Measurements from ENCODE around the gene CADM1. TPM values are rescaled to one million over a fixed set of nuclear protein-coding genes. Genes with fewer than 3 reads are reported as not detected.

CADM1 gene
- total and polyA plus RNA-seq, 2 experiments from 2014 or later = 48.4 to 54.3 TPM

DNA sequence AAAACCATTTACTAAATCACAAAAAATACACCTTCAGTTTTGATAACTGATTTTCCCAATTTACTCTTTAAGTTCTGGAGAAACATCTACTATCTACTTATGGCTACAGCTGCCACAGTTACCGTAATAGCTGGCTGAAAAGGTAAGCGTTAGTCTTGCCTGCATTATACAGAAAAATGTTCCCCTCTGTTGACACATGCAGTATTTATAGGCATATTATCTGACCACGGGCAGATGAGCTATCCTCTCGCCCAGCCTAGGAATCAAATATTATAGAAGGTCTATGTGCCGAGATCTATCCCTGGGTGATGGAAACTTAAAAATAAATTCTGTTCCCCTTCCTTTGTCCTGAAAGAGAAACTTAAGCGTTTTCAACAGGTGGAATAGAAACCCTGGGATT lies 283.8 kb downstream of the CADM1 start:
- Histone ChIP-seq H3K9me2 (replicated peaks; ENCODE audit: insufficient read depth) (no peaks in the 10 kb centered on the region), H2AFZ (no peak overlapping the region), H3K36me3 (replicated peaks; ENCODE audit: insufficient read depth, low read depth) (no peaks in the 10 kb centered on the region), H3K4me1 (ENCODE audit: insufficient read depth) (no peaks in the 10 kb centered on the region), H3K9me3 (ENCODE audit: low read depth) (no peaks in the 10 kb centered on the region), H3K4me3 (no peak overlapping the region), H3K27me3 (no peaks in the 10 kb centered on the region), H3K79me2 (no peaks in the 10 kb centered on the region), H4K20me1 (ENCODE audit: insufficient read depth, poor library complexity, severe bottlenecking) (no peaks in the 10 kb centered on the region), H3K27ac (no peak overlapping the region), H3K4me2 (no peak overlapping the region)
- 91% methylated on average over 6 of the region's 6 CpGs for WGBS (ENCODE audit: low lambda C conversion rate, missing lambda C conversion rate)
- no peak for DNase-seq (ENCODE audit: low spot score)
- TF ChIP-seq, protein P1, sequence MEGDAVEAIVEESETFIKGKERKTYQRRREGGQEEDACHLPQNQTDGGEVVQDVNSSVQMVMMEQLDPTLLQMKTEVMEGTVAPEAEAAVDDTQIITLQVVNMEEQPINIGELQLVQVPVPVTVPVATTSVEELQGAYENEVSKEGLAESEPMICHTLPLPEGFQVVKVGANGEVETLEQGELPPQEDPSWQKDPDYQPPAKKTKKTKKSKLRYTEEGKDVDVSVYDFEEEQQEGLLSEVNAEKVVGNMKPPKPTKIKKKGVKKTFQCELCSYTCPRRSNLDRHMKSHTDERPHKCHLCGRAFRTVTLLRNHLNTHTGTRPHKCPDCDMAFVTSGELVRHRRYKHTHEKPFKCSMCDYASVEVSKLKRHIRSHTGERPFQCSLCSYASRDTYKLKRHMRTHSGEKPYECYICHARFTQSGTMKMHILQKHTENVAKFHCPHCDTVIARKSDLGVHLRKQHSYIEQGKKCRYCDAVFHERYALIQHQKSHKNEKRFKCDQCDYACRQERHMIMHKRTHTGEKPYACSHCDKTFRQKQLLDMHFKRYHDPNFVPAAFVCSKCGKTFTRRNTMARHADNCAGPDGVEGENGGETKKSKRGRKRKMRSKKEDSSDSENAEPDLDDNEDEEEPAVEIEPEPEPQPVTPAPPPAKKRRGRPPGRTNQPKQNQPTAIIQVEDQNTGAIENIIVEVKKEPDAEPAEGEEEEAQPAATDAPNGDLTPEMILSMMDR (IDR thresholded peaks at IDR 0.05; ENCODE audit: poor library complexity) = no peak
- TF ChIP-seq EZH2phosphoT487 (IDR thresholded peaks at IDR 0.05; ENCODE audit: low read depth, severe bottlenecking, unreplicated experiment) = no peak
- no peak for TF ChIP-seq EZH2 (IDR thresholded peaks at IDR 0.05; ENCODE audit: borderline replicate concordance)

DNA sequence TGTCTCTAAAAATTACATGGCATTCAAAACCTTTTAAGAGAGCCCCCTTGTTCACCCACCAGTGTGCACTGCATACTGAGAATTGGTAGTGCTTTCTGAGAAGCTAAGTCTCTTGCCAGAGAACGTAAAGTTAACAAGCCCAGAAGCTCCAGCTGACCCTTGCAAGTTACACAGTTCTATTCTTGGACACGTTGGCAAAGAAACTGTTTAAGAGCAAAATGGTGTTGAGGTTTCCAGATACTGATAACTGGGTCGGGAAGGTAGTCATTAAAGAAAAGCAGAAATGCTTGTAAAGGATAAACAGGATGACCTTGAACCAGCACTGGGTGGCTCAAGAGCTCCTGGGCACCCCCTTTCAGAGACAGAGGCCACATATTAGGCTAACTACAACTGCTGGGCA lies 284.8 kb downstream of the CADM1 start:
- Histone ChIP-seq H3K4me2 (no peak overlapping the region), H3K79me2 (no peaks in the 10 kb centered on the region), H3K27me3 (no peaks in the 10 kb centered on the region), H3K9me3 (ENCODE audit: low read depth) (no peaks in the 10 kb centered on the region), H3K36me3 (replicated peaks; ENCODE audit: insufficient read depth, low read depth) (no peaks in the 10 kb centered on the region), H3K4me1 (ENCODE audit: insufficient read depth) (no peaks in the 10 kb centered on the region), H3K27ac (no peak overlapping the region), H3K4me3 (no peak overlapping the region), H4K20me1 (ENCODE audit: insufficient read depth, poor library complexity, severe bottlenecking) (no peaks in the 10 kb centered on the region), H3K9me2 (replicated peaks; ENCODE audit: insufficient read depth) (no peaks in the 10 kb centered on the region), H2AFZ (no peak overlapping the region)
- TF ChIP-seq EZH2phosphoT487 (IDR thresholded peaks at IDR 0.05; ENCODE audit: low read depth, severe bottlenecking, unreplicated experiment) (no peak), EZH2 (IDR thresholded peaks at IDR 0.05; ENCODE audit: borderline replicate concordance) (no peak)
- TF ChIP-seq, protein P1 (IDR thresholded peaks at IDR 0.05; ENCODE audit: poor library complexity) = no peak
- no peak for DNase-seq (ENCODE audit: low spot score)
- 64% methylated on average over 3 of the region's 3 CpGs for WGBS (ENCODE audit: low lambda C conversion rate, missing lambda C conversion rate)

GRCh38 chr11:115217726-115218311 lies 286.4 kb downstream of the CADM1 start:
- no peaks in the 10 kb centered on the region for H3K9me3 ChIP-seq (ENCODE audit: low read depth)
- no peaks in the 10 kb centered on the region for H3K27me3 ChIP-seq
- H4K20me1 ChIP-seq (ENCODE audit: insufficient read depth, poor library complexity, severe bottlenecking) = no peaks in the 10 kb centered on the region
- H2AFZ ChIP-seq = no peak overlapping the region
- no peaks in the 10 kb centered on the region for H3K36me3 ChIP-seq (replicated peaks; ENCODE audit: insufficient read depth, low read depth)
- no peak overlapping the region for H3K27ac ChIP-seq
- H3K9me2 ChIP-seq (replicated peaks; ENCODE audit: insufficient read depth) = no peaks in the 10 kb centered on the region
- no peak for DNase-seq (ENCODE audit: low spot score)
- no peaks in the 10 kb centered on the region for H3K4me1 ChIP-seq (ENCODE audit: insufficient read depth)
- TF ChIP-seq, protein P1 (IDR thresholded peaks at IDR 0.05; ENCODE audit: poor library complexity) = no peak
- no peak for TF ChIP-seq EZH2 (IDR thresholded peaks at IDR 0.05; ENCODE audit: borderline replicate concordance)
- TF ChIP-seq EZH2phosphoT487 (IDR thresholded peaks at IDR 0.05; ENCODE audit: low read depth, severe bottlenecking, unreplicated experiment) = no peak
- no peak overlapping the region for H3K4me2 ChIP-seq
- no peak overlapping the region for H3K4me3 ChIP-seq
- 94% methylated on average over 8 of the region's 8 CpGs for WGBS (ENCODE audit: low lambda C conversion rate, missing lambda C conversion rate)
- H3K79me2 ChIP-seq = no peaks in the 10 kb centered on the region
